H1 (cell line): ENCODE data around the gene ZNF764. TPM values are rescaled to one million over a fixed set of nuclear protein-coding genes. Genes with fewer than 3 reads are reported as not detected.

Experiments
- CTCF ChIA-PET: fragments of 300-600 bp; sonication (Branson Sonifier 250); formaldehyde crosslinking; loops from one replicate; lab custom pipeline; 2021; ENCODE audit not compliant: partially characterized antibody; lab: Charles Lee
- POLR2A ChIA-PET: fragments of 300-600 bp; sonication (Branson Sonifier 250); formaldehyde crosslinking; loops from one replicate; lab custom pipeline; 2021; ENCODE audit warnings: inconsistent platforms; ENCODE audit not compliant: partially characterized antibody; lab: Charles Lee
- DNase-seq, 2 experiments: peaks; one replicate each; pipeline versions ENCODE4 v3.0.0 to v3.0.0-alpha.2; 2010 to 2022; ENCODE audit warnings: low spot score in 2 of 2, low read depth in 1 of 2, mixed read lengths in 1 of 2
- FAIRE-seq: peaks from 2 replicates; lab custom pipeline; 2011; peaks lifted over from hg19 to GRCh38; lab: Jason Lieb, UNC
- H2AFZ ChIP-seq: 2 replicates; pipeline ENCODE4 v1.8.1; 2012; ENCODE audit warnings: low read length, inconsistent platforms
- H2AK5ac ChIP-seq: 2 replicates; pipeline ENCODE4 v1.6.1; 2013; ENCODE audit warnings: low read depth, low read length
- H2BK120ac ChIP-seq: replicated peaks from 2 replicates; pipeline ENCODE3; 2013; ENCODE audit warnings: low read depth, low read length, inconsistent platforms
- H2BK12ac ChIP-seq: 2 replicates; pipeline ENCODE4 v1.6.1; 2013; ENCODE audit warnings: low read depth, low read length
- H2BK15ac ChIP-seq: 2 replicates; pipeline ENCODE4 v1.6.1; 2013; ENCODE audit warnings: low read length
- H2BK20ac ChIP-seq: 2 replicates; pipeline ENCODE4 v1.6.1; 2013; ENCODE audit warnings: low read length
- H2BK5ac ChIP-seq: 2 replicates; pipeline ENCODE4 v1.6.1; 2013; ENCODE audit warnings: low read depth, low read length
- H3K14ac ChIP-seq: 2 replicates; pipeline ENCODE4 v1.6.1; 2013; ENCODE audit warnings: inconsistent platforms; ENCODE audit not compliant: insufficient read length
- H3K18ac ChIP-seq: 2 replicates; pipeline ENCODE4 v1.6.1; 2013; ENCODE audit warnings: low read length; ENCODE audit errors: extremely low read depth
- H3K23ac ChIP-seq: 2 replicates; pipeline ENCODE4 v1.6.1; 2013; ENCODE audit warnings: inconsistent platforms; ENCODE audit not compliant: insufficient read length
- H3K23me2 ChIP-seq: 2 replicates; pipeline ENCODE4 v1.6.1; 2013; ENCODE audit warnings: low read depth, low read length
- H3K27ac ChIP-seq: 2 replicates; pipeline ENCODE4 v1.6.1; 2011; ENCODE audit warnings: low read depth, low read length, inconsistent platforms
- H3K27me3 ChIP-seq, 4 experiments: replicated peaks in 1 of 4; 1 replicate in 1 of 4; 2 replicates in 3 of 4; pipeline versions ENCODE4 v1.6.1 to v1.8.1; 2011 to 2013; ENCODE audit warnings: low read length in 3 of 4, mild to moderate bottlenecking in 3 of 4, inconsistent platforms in 2 of 4, mixed read lengths in 2 of 4, moderate library complexity in 1 of 4; ENCODE audit not compliant: control insufficient read depth in 3 of 4, insufficient read depth in 3 of 4; ENCODE audit errors: extremely low read depth in 1 of 4
- H3K36me3 ChIP-seq, 4 experiments: 2 replicates each; pipeline versions ENCODE4 v1.6.1 to v1.8.1; 2011 to 2013; ENCODE audit warnings: mild to moderate bottlenecking in 4 of 4, low read length in 3 of 4, moderate library complexity in 2 of 4, control low read depth in 1 of 4, inconsistent platforms in 1 of 4; ENCODE audit not compliant: insufficient read depth in 4 of 4, control insufficient read depth in 2 of 4
- H3K4ac ChIP-seq: replicated peaks from 2 replicates; pipeline ENCODE3; 2013; ENCODE audit warnings: low read length, low read depth, mixed read lengths, inconsistent platforms; ENCODE audit not compliant: insufficient read length
- H3K4me1 ChIP-seq, 4 experiments: replicated peaks in 1 of 4; 1 replicate in 1 of 4; 2 replicates in 3 of 4; pipeline versions ENCODE4 v1.6.1 to v1.8.1; 2011 to 2013; ENCODE audit warnings: low read length in 3 of 4, inconsistent platforms in 2 of 4, mixed read lengths in 1 of 4; ENCODE audit not compliant: insufficient read depth in 4 of 4, control insufficient read depth in 3 of 4
- H3K4me2 ChIP-seq, 2 experiments: 2 replicates each; pipeline versions ENCODE4 v1.6.1 to v1.8.1; 2011 to 2013; ENCODE audit warnings: low read depth in 2 of 2, low read length in 2 of 2, control low read depth in 1 of 2, inconsistent platforms in 1 of 2, mild to moderate bottlenecking in 1 of 2; ENCODE audit not compliant: insufficient read depth in 1 of 2
- H3K4me3 ChIP-seq, 4 experiments: fragments of 200-600, 300-600 bp in 1 of 4; sonication (generic), shearing (Covaris generic), sonication (Bioruptor Twin) in 1 of 4; 2 replicates each; pipeline versions ENCODE4 v1.5.1 to v1.8.1; 2011 to 2016; ENCODE audit warnings: low read length in 4 of 4, low read depth in 3 of 4, control low read depth in 2 of 4, inconsistent platforms in 2 of 4, mild to moderate bottlenecking in 2 of 4, mixed read lengths in 1 of 4, moderate library complexity in 1 of 4; ENCODE audit not compliant: insufficient read depth in 2 of 4; ENCODE audit errors: extremely low read depth in 1 of 4
- H3K56ac ChIP-seq: replicated peaks from 2 replicates; pipeline ENCODE3; 2013; ENCODE audit warnings: low read depth, mild to moderate bottlenecking, mixed read lengths, low read length, inconsistent platforms; ENCODE audit not compliant: insufficient read length
- H3K79me1 ChIP-seq: 2 replicates; pipeline ENCODE4 v1.6.1; 2013; ENCODE audit warnings: low read depth, low read length, control low read depth
- H3K79me2 ChIP-seq, 2 experiments: 2 replicates each; pipeline versions ENCODE4 v1.6.1 to v1.8.1; 2012 to 2013; ENCODE audit warnings: low read length in 2 of 2, mild to moderate bottlenecking in 2 of 2, inconsistent platforms in 1 of 2; ENCODE audit not compliant: insufficient read depth in 2 of 2, control insufficient read depth in 1 of 2
- H3K9ac ChIP-seq, 4 experiments: replicated peaks in 1 of 4; 1 replicate in 1 of 4; 2 replicates in 3 of 4; pipeline versions ENCODE4 v1.6.1 to v1.8.1; 2011 to 2013; ENCODE audit warnings: low read depth in 3 of 4, low read length in 3 of 4, control low read depth in 2 of 4, mild to moderate bottlenecking in 2 of 4, moderate library complexity in 2 of 4, inconsistent platforms in 1 of 4; ENCODE audit errors: extremely low read depth in 1 of 4
- H3K9me3 ChIP-seq, 2 experiments: 2 replicates each; pipeline versions ENCODE4 v1.6.1 to v1.8.1; 2012 to 2013; ENCODE audit warnings: mild to moderate bottlenecking in 2 of 2, moderate library complexity in 2 of 2, control low read depth in 1 of 2, inconsistent platforms in 1 of 2, low read depth in 1 of 2, low read length in 1 of 2, mixed read lengths in 1 of 2; ENCODE audit not compliant: insufficient read depth in 2 of 2
- H4K20me1 ChIP-seq, 2 experiments: replicated peaks in 1 of 2; 2 replicates each; pipeline versions ENCODE3 to v1.8.1; 2011 to 2013; ENCODE audit warnings: inconsistent platforms in 2 of 2, low read length in 2 of 2, mild to moderate bottlenecking in 1 of 2; ENCODE audit not compliant: insufficient read depth in 2 of 2, control insufficient read depth in 1 of 2
- H4K5ac ChIP-seq: 2 replicates; pipeline ENCODE4 v1.6.1; 2013; ENCODE audit warnings: low read length, low read depth, mixed read lengths, inconsistent platforms; ENCODE audit not compliant: insufficient read length
- H4K8ac ChIP-seq: 2 replicates; pipeline ENCODE4 v1.8.0; 2013; ENCODE audit warnings: mild to moderate bottlenecking, moderate library complexity, low read length, inconsistent platforms; ENCODE audit not compliant: insufficient read depth; ENCODE audit errors: extremely low read depth
- H4K91ac ChIP-seq: replicated peaks from 2 replicates; pipeline ENCODE3; 2013; ENCODE audit warnings: low read length, mixed read lengths, inconsistent platforms; ENCODE audit not compliant: insufficient read length
- CEBPB ChIP-seq: IDR thresholded peaks from 2 replicates; pipeline ENCODE4 v1.6.1; 2012; ENCODE audit warnings: low read depth, low read length
- CHD1 ChIP-seq: IDR thresholded peaks from 2 replicates; pipeline ENCODE4 v1.6.1; 2012; ENCODE audit warnings: low read depth, low read length, improper control_type of control experiment
- CTCF ChIP-seq, 3 experiments: IDR thresholded peaks; 1 replicate in 2 of 3; 2 replicates in 1 of 3; pipeline versions ENCODE4 v1.5.1 to v1.6.1; 2011; ENCODE audit warnings: low read length in 3 of 3, mild to moderate bottlenecking in 3 of 3, inconsistent platforms in 2 of 3, low read depth in 1 of 3, moderate library complexity in 1 of 3; ENCODE audit not compliant: insufficient read depth in 1 of 3; ENCODE audit errors: control extremely low read depth in 1 of 3
- TAF1 ChIP-seq: IDR thresholded peaks from 2 replicates; pipeline ENCODE4 v1.6.1; 2011; ENCODE audit warnings: mild to moderate bottlenecking, low read depth, low read length
- WGBS, 2 experiments: shearing (Covaris generic) in 1 of 2; methylation state at CpG; one replicate each; pipeline versions ENCODE4 v1.1.6 to v1.1.7; 2013 to 2015; ENCODE audit warnings: low lambda C conversion rate in 2 of 2, mixed read lengths in 2 of 2, inconsistent platforms in 1 of 2, low coverage in 1 of 2, missing lambda C conversion rate in 1 of 2; ENCODE audit not compliant: insufficient replicate concordance in 2 of 2, insufficient coverage in 1 of 2, insufficient read length in 1 of 2; ENCODE audit errors: extremely low coverage in 1 of 2, missing lambda C conversion rate in 1 of 2; 5-methylcytosine and 5-hydroxymethylcytosine counted together
- polyA plus RNA-seq, 7 experiments: library from polyadenylated mRNA; depleted of rRNA in 3 of 7; stranded (reverse) in 5 of 7; unstranded in 2 of 7; fragments of >200 nt in 5 of 7; fragments of 200-250 nt in 2 of 7; gene quantifications; 1 replicate in 5 of 7; 2 replicates in 1 of 7; 4 replicates in 1 of 7; pipeline versions ENCODE4 v1.2.1 to v1.2.3, GENCODE V29; 2011 to 2013; ENCODE audit warnings: missing spikeins in 2 of 7, mixed read lengths in 2 of 7
- total RNA-seq: library from RNA; stranded (reverse); fragmentation: NEBNext Ultra II Directional; extraction: Animal tissue kit (Norgen Biotek cat#: 25700); gene quantifications from 2 replicates; pipeline ENCODE4 v1.2.1, GENCODE V29; 2021

Gene ZNF764
- total and polyA plus RNA-seq, 2 of the 8 experiments (the other 6 are each of a cell fraction or from before 2014, with no cell fraction given), result 5.7 to 7.7 TPM

DNA sequence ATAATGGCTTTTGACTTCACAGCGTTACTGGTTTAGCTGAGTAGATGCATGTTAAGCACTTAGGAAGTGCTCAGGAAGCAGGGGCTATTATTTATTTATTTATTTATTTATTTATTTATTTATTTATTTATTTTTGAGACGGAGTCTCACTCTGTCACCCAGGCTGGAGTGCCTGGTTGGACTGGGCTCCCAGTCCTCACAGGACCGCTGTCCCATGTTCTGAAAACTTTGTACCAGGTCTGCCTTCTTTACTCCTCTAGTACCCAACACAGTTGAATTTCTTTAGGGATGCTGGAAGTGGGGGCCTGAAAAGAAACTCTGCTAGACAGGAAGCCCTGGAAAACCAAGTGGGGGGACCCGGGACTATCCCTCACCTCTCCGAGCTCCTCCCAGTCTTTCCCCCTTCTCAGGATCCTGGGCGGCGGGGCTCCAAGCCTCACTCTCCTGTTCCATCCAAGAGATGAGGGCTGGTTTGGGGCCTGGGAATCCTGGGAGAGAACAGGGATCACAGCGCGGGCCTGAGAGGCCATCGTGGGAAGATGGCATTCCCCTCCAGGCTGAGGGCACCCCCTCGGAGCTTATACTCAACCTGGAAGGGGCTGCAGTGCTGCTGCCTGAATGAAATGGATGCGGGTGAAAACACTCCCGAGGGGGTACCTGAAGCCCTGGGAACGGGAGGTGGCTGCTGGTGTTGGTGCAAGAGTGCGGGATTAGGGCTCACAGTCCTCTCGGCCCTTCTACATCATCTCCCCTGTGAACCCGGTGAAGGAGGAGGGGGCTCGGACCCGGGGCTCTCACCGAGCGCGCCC lies 12.7 kb upstream of the ZNF764 start:
- Histone ChIP-seq H4K91ac (peak overlapping the region; percentile 65), H3K23ac (no peak overlapping the region), H3K4me2 (peak overlapping the region; percentile 74 to 99), H3K56ac (peak overlapping the region; percentile 77), H3K4me1 (peaks cover 0 to 9% (median 2%) of the 10 kb centered on the region in 4 experiments; a peak in 5 of 7 replicates), H3K79me2 (no peaks in the 10 kb centered on the region), H2AFZ (peak overlapping the region; percentile 43; the same call in 1 of the 2 replicates)
- peak in 1 of 2 experiments; percentile 69 for DNase-seq
- no peak for TF ChIP-seq CEBPB
- peak; percentile 10; the same call in 1 of the 2 replicates for TF ChIP-seq TAF1
- no peak for TF ChIP-seq CHD1
- no peak for TF ChIP-seq CTCF (IDR thresholded peaks at IDR 0.05; ENCODE audit: control extremely low read depth in 1 of 3, insufficient read depth in 1 of 3, low read depth in 1 of 3, low read length in 3 of 3)
- TF ChIP-seq, all 59 proteins: peak for 1
- Histone ChIP-seq H3K79me1 (no peaks in the 10 kb centered on the region), H3K27me3 (no peaks in the 10 kb centered on the region; a peak in 1 of 7 replicates), H3K4ac (peak overlapping the region; percentile 96), H4K8ac (peak overlapping the region; percentile 90), H3K9me3 (no peaks in the 10 kb centered on the region), H3K14ac (no peak overlapping the region), H3K9ac (peak overlapping the region; percentile 52 to 70 (median 64); a peak in 5 of 7 replicates), H3K4me3 (peak overlapping the region; percentile 78 to 89 (median 82)), H3K27ac (peak overlapping the region; percentile 64; the same call in 1 of the 2 replicates), H2BK12ac (no peak overlapping the region), H4K20me1 (peaks cover 0 to 2% of the 10 kb centered on the region in 2 experiments), H4K5ac (peak overlapping the region; percentile 60), H2BK15ac (peak overlapping the region; percentile 46; the same call in 1 of the 2 replicates), H2BK120ac (no peak overlapping the region), H2AK5ac (no peak overlapping the region), H3K23me2 (peaks cover 14% of the 10 kb centered on the region; the same call in 1 of the 2 replicates), H2BK5ac (peak overlapping the region; percentile 83; the same call in 1 of the 2 replicates), H3K18ac (peak overlapping the region; percentile 25; the same call in 1 of the 2 replicates), H2BK20ac (no peak overlapping the region), H3K36me3 (no peaks in the 10 kb centered on the region)
- ChIA-PET CTCF (interaction anchor here (1.0 to 1.6 kb wide), 3 partner anchors 42 to 44 kb away, joined by 3 to 4 read pairs (median 4); no protein-coding TSS in a partner anchor), POLR2A (interaction anchor here (0.5 to 3.4 kb wide), 25 partner anchors 9 to 224 kb away, joined by 3 to 45 read pairs (median 6); partner anchors contain the start of genes ZNF689, ZNF747, ZNF764 and ZNF768)
- WGBS, 2 experiments, result 18% methylated on average over 19 of the region's 22 CpGs; no CpG with 5 or more reads in 1 of the 2 experiments
- FAIRE-seq, result no peak
